H1 (cell line): ENCODE data around the gene ITPR3. TPM values are rescaled to one million over a fixed set of nuclear protein-coding genes. Genes with fewer than 3 reads are reported as not detected.

Source experiments
- CTCF ChIA-PET: fragments of 300-600 bp; sonication (Branson Sonifier 250); formaldehyde crosslinking; loops from one replicate; lab custom pipeline; 2021; ENCODE audit not compliant: partially characterized antibody; lab: Charles Lee
- POLR2A ChIA-PET: fragments of 300-600 bp; sonication (Branson Sonifier 250); formaldehyde crosslinking; loops from one replicate; lab custom pipeline; 2021; ENCODE audit warnings: inconsistent platforms; ENCODE audit not compliant: partially characterized antibody; lab: Charles Lee
- DNase-seq, 2 experiments: peaks; one replicate each; pipeline versions ENCODE4 v3.0.0 to v3.0.0-alpha.2; 2010 to 2022; ENCODE audit warnings: low spot score in 2 of 2, low read depth in 1 of 2, mixed read lengths in 1 of 2
- FAIRE-seq: peaks from 2 replicates; lab custom pipeline; 2011; peaks lifted over from hg19 to GRCh38; lab: Jason Lieb, UNC
- H2AFZ ChIP-seq: 2 replicates; pipeline ENCODE4 v1.8.1; 2012; ENCODE audit warnings: low read length, inconsistent platforms
- H2AK5ac ChIP-seq: 2 replicates; pipeline ENCODE4 v1.6.1; 2013; ENCODE audit warnings: low read depth, low read length
- H2BK120ac ChIP-seq: replicated peaks from 2 replicates; pipeline ENCODE3; 2013; ENCODE audit warnings: low read depth, low read length, inconsistent platforms
- H2BK12ac ChIP-seq: 2 replicates; pipeline ENCODE4 v1.6.1; 2013; ENCODE audit warnings: low read depth, low read length
- H2BK15ac ChIP-seq: 2 replicates; pipeline ENCODE4 v1.6.1; 2013; ENCODE audit warnings: low read length
- H2BK20ac ChIP-seq: 2 replicates; pipeline ENCODE4 v1.6.1; 2013; ENCODE audit warnings: low read length
- H2BK5ac ChIP-seq: 2 replicates; pipeline ENCODE4 v1.6.1; 2013; ENCODE audit warnings: low read depth, low read length
- H3K14ac ChIP-seq: 2 replicates; pipeline ENCODE4 v1.6.1; 2013; ENCODE audit warnings: inconsistent platforms; ENCODE audit not compliant: insufficient read length
- H3K18ac ChIP-seq: 2 replicates; pipeline ENCODE4 v1.6.1; 2013; ENCODE audit warnings: low read length; ENCODE audit errors: extremely low read depth
- H3K23ac ChIP-seq: 2 replicates; pipeline ENCODE4 v1.6.1; 2013; ENCODE audit warnings: inconsistent platforms; ENCODE audit not compliant: insufficient read length
- H3K23me2 ChIP-seq: 2 replicates; pipeline ENCODE4 v1.6.1; 2013; ENCODE audit warnings: low read depth, low read length
- H3K27ac ChIP-seq: 2 replicates; pipeline ENCODE4 v1.6.1; 2011; ENCODE audit warnings: low read depth, low read length, inconsistent platforms
- H3K27me3 ChIP-seq, 4 experiments: replicated peaks in 1 of 4; 1 replicate in 1 of 4; 2 replicates in 3 of 4; pipeline versions ENCODE4 v1.6.1 to v1.8.1; 2011 to 2013; ENCODE audit warnings: low read length in 3 of 4, mild to moderate bottlenecking in 3 of 4, inconsistent platforms in 2 of 4, mixed read lengths in 2 of 4, moderate library complexity in 1 of 4; ENCODE audit not compliant: control insufficient read depth in 3 of 4, insufficient read depth in 3 of 4; ENCODE audit errors: extremely low read depth in 1 of 4
- H3K36me3 ChIP-seq, 4 experiments: 2 replicates each; pipeline versions ENCODE4 v1.6.1 to v1.8.1; 2011 to 2013; ENCODE audit warnings: mild to moderate bottlenecking in 4 of 4, low read length in 3 of 4, moderate library complexity in 2 of 4, control low read depth in 1 of 4, inconsistent platforms in 1 of 4; ENCODE audit not compliant: insufficient read depth in 4 of 4, control insufficient read depth in 2 of 4
- H3K4ac ChIP-seq: replicated peaks from 2 replicates; pipeline ENCODE3; 2013; ENCODE audit warnings: low read length, low read depth, mixed read lengths, inconsistent platforms; ENCODE audit not compliant: insufficient read length
- H3K4me1 ChIP-seq, 4 experiments: replicated peaks in 1 of 4; 1 replicate in 1 of 4; 2 replicates in 3 of 4; pipeline versions ENCODE4 v1.6.1 to v1.8.1; 2011 to 2013; ENCODE audit warnings: low read length in 3 of 4, inconsistent platforms in 2 of 4, mixed read lengths in 1 of 4; ENCODE audit not compliant: insufficient read depth in 4 of 4, control insufficient read depth in 3 of 4
- H3K4me2 ChIP-seq, 2 experiments: 2 replicates each; pipeline versions ENCODE4 v1.6.1 to v1.8.1; 2011 to 2013; ENCODE audit warnings: low read depth in 2 of 2, low read length in 2 of 2, control low read depth in 1 of 2, inconsistent platforms in 1 of 2, mild to moderate bottlenecking in 1 of 2; ENCODE audit not compliant: insufficient read depth in 1 of 2
- H3K4me3 ChIP-seq, 4 experiments: fragments of 200-600, 300-600 bp in 1 of 4; sonication (generic), shearing (Covaris generic), sonication (Bioruptor Twin) in 1 of 4; 2 replicates each; pipeline versions ENCODE4 v1.5.1 to v1.8.1; 2011 to 2016; ENCODE audit warnings: low read length in 4 of 4, low read depth in 3 of 4, control low read depth in 2 of 4, inconsistent platforms in 2 of 4, mild to moderate bottlenecking in 2 of 4, mixed read lengths in 1 of 4, moderate library complexity in 1 of 4; ENCODE audit not compliant: insufficient read depth in 2 of 4; ENCODE audit errors: extremely low read depth in 1 of 4
- H3K56ac ChIP-seq: replicated peaks from 2 replicates; pipeline ENCODE3; 2013; ENCODE audit warnings: low read depth, mild to moderate bottlenecking, mixed read lengths, low read length, inconsistent platforms; ENCODE audit not compliant: insufficient read length
- H3K79me1 ChIP-seq: 2 replicates; pipeline ENCODE4 v1.6.1; 2013; ENCODE audit warnings: low read depth, low read length, control low read depth
- H3K79me2 ChIP-seq, 2 experiments: 2 replicates each; pipeline versions ENCODE4 v1.6.1 to v1.8.1; 2012 to 2013; ENCODE audit warnings: low read length in 2 of 2, mild to moderate bottlenecking in 2 of 2, inconsistent platforms in 1 of 2; ENCODE audit not compliant: insufficient read depth in 2 of 2, control insufficient read depth in 1 of 2
- H3K9ac ChIP-seq, 4 experiments: replicated peaks in 1 of 4; 1 replicate in 1 of 4; 2 replicates in 3 of 4; pipeline versions ENCODE4 v1.6.1 to v1.8.1; 2011 to 2013; ENCODE audit warnings: low read depth in 3 of 4, low read length in 3 of 4, control low read depth in 2 of 4, mild to moderate bottlenecking in 2 of 4, moderate library complexity in 2 of 4, inconsistent platforms in 1 of 4; ENCODE audit errors: extremely low read depth in 1 of 4
- H3K9me3 ChIP-seq, 2 experiments: 2 replicates each; pipeline versions ENCODE4 v1.6.1 to v1.8.1; 2012 to 2013; ENCODE audit warnings: mild to moderate bottlenecking in 2 of 2, moderate library complexity in 2 of 2, control low read depth in 1 of 2, inconsistent platforms in 1 of 2, low read depth in 1 of 2, low read length in 1 of 2, mixed read lengths in 1 of 2; ENCODE audit not compliant: insufficient read depth in 2 of 2
- H4K20me1 ChIP-seq, 2 experiments: replicated peaks in 1 of 2; 2 replicates each; pipeline versions ENCODE3 to v1.8.1; 2011 to 2013; ENCODE audit warnings: inconsistent platforms in 2 of 2, low read length in 2 of 2, mild to moderate bottlenecking in 1 of 2; ENCODE audit not compliant: insufficient read depth in 2 of 2, control insufficient read depth in 1 of 2
- H4K5ac ChIP-seq: 2 replicates; pipeline ENCODE4 v1.6.1; 2013; ENCODE audit warnings: low read length, low read depth, mixed read lengths, inconsistent platforms; ENCODE audit not compliant: insufficient read length
- H4K8ac ChIP-seq: 2 replicates; pipeline ENCODE4 v1.8.0; 2013; ENCODE audit warnings: mild to moderate bottlenecking, moderate library complexity, low read length, inconsistent platforms; ENCODE audit not compliant: insufficient read depth; ENCODE audit errors: extremely low read depth
- H4K91ac ChIP-seq: replicated peaks from 2 replicates; pipeline ENCODE3; 2013; ENCODE audit warnings: low read length, mixed read lengths, inconsistent platforms; ENCODE audit not compliant: insufficient read length
- BRCA1 ChIP-seq: IDR thresholded peaks from 2 replicates; pipeline ENCODE4 v1.6.1; 2012; ENCODE audit warnings: low read depth, low read length, improper control_type of control experiment
- CREB1 ChIP-seq: IDR thresholded peaks from 2 replicates; pipeline ENCODE4 v1.6.1; 2012; ENCODE audit warnings: inconsistent platforms
- FOSL1 ChIP-seq: IDR thresholded peaks from 2 replicates; pipeline ENCODE4 v1.6.1; 2011; ENCODE audit warnings: mild to moderate bottlenecking, low read depth, low read length, moderate library complexity; ENCODE audit not compliant: insufficient read depth
- GABPA ChIP-seq: IDR thresholded peaks from 2 replicates; pipeline ENCODE4 v1.6.1; 2011; ENCODE audit warnings: mild to moderate bottlenecking, low read length, moderate library complexity, borderline replicate concordance; ENCODE audit not compliant: insufficient read depth
- JUN ChIP-seq: IDR thresholded peaks from 2 replicates; pipeline ENCODE4 v1.6.1; 2011; ENCODE audit warnings: low read depth, mild to moderate bottlenecking, improper control_type of control experiment, low read length
- KDM4A ChIP-seq: IDR thresholded peaks from one replicate; pipeline ENCODE4 v1.7.1; 2012; ENCODE audit warnings: low read depth, mild to moderate bottlenecking, moderate library complexity, low read length, inconsistent platforms; ENCODE audit not compliant: severe bottlenecking
- POU5F1 ChIP-seq: IDR thresholded peaks from 2 replicates; pipeline ENCODE4 v1.6.1; 2011; ENCODE audit warnings: low read depth, mild to moderate bottlenecking, low read length, moderate library complexity
- RAD21 ChIP-seq, 2 experiments: IDR thresholded peaks in 1 of 2; conservative IDR thresholded peaks in 1 of 2; 2 replicates each; pipeline ENCODE4 v1.6.1; 2011; ENCODE audit warnings: low read depth in 2 of 2, low read length in 2 of 2, improper control_type of control experiment in 1 of 2, inconsistent platforms in 1 of 2, mild to moderate bottlenecking in 1 of 2, moderate library complexity in 1 of 2
- SAP30 ChIP-seq: fragments of 300-600 bp; sonication (generic); IDR thresholded peaks from 2 replicates; pipeline ENCODE4 v1.7.1; 2012; ENCODE audit warnings: low read length, moderate library complexity, mild to moderate bottlenecking, inconsistent platforms; ENCODE audit not compliant: insufficient read depth, insufficient replicate concordance
- SIN3A ChIP-seq, 2 experiments: IDR thresholded peaks in 1 of 2; conservative IDR thresholded peaks in 1 of 2; 2 replicates each; pipeline ENCODE4 v1.6.1; 2011 to 2012; ENCODE audit warnings: low read length in 2 of 2, improper control_type of control experiment in 1 of 2, low read depth in 1 of 2, mild to moderate bottlenecking in 1 of 2
- SP4 ChIP-seq: IDR thresholded peaks from 2 replicates; pipeline ENCODE4 v1.6.1; 2012; ENCODE audit warnings: low read length, inconsistent platforms
- ZNF274 ChIP-seq: IDR thresholded peaks from 2 replicates; pipeline ENCODE4 v1.7.0; 2012; ENCODE audit warnings: low read length, borderline replicate concordance; ENCODE audit errors: extremely low read depth
- WGBS, 2 experiments: shearing (Covaris generic) in 1 of 2; methylation state at CpG; one replicate each; pipeline versions ENCODE4 v1.1.6 to v1.1.7; 2013 to 2015; ENCODE audit warnings: low lambda C conversion rate in 2 of 2, mixed read lengths in 2 of 2, inconsistent platforms in 1 of 2, low coverage in 1 of 2, missing lambda C conversion rate in 1 of 2; ENCODE audit not compliant: insufficient replicate concordance in 2 of 2, insufficient coverage in 1 of 2, insufficient read length in 1 of 2; ENCODE audit errors: extremely low coverage in 1 of 2, missing lambda C conversion rate in 1 of 2; 5-methylcytosine and 5-hydroxymethylcytosine counted together
- polyA plus RNA-seq, 7 experiments: library from polyadenylated mRNA; depleted of rRNA in 3 of 7; stranded (reverse) in 5 of 7; unstranded in 2 of 7; fragments of >200 nt in 5 of 7; fragments of 200-250 nt in 2 of 7; gene quantifications; 1 replicate in 5 of 7; 2 replicates in 1 of 7; 4 replicates in 1 of 7; pipeline versions ENCODE4 v1.2.1 to v1.2.3, GENCODE V29; 2011 to 2013; ENCODE audit warnings: missing spikeins in 2 of 7, mixed read lengths in 2 of 7
- total RNA-seq: library from RNA; stranded (reverse); fragmentation: NEBNext Ultra II Directional; extraction: Animal tissue kit (Norgen Biotek cat#: 25700); gene quantifications from 2 replicates; pipeline ENCODE4 v1.2.1, GENCODE V29; 2021

Gene ITPR3
- total and polyA plus RNA-seq, 2 of the 8 experiments (the other 6 are each of a cell fraction or from before 2014, with no cell fraction given) = 29.1 to 45.7 TPM

GRCh38 chr6:33709605-33710295 lies 88.6 kb downstream of the ITPR3 start:
- no peak overlapping the region for H3K56ac ChIP-seq
- 95% methylated on average over 10 of the region's 10 CpGs; no CpG with 5 or more reads in 1 of the 2 experiments for WGBS, 2 experiments
- no peak overlapping the region for H4K8ac ChIP-seq
- no peak overlapping the region for H3K18ac ChIP-seq
- no peaks in the 10 kb centered on the region for H3K9me3 ChIP-seq
- no peak overlapping the region for H4K5ac ChIP-seq
- no peak overlapping the region for H2BK5ac ChIP-seq
- H3K23me2 ChIP-seq = peaks cover 2% of the 10 kb centered on the region; the same call in 1 of the 2 replicates
- H3K79me2 ChIP-seq = peaks cover 0 to 15% of the 10 kb centered on the region in 2 experiments; a peak in 2 of 4 replicates
- H4K20me1 ChIP-seq = peaks cover 5 to 10% of the 10 kb centered on the region in 2 experiments
- CTCF ChIA-PET = interaction anchor here (0.7 to 4.2 kb wide), 5 partner anchors 9 to 129 kb away, joined by 3 to 28 read pairs (median 5); partner anchors contain the start of gene BAK1
- no peak overlapping the region for H3K23ac ChIP-seq
- no peak overlapping the region for H3K4ac ChIP-seq
- no peak overlapping the region for H2BK20ac ChIP-seq
- FAIRE-seq = no peak
- no peak for DNase-seq
- no peak overlapping the region for H2BK120ac ChIP-seq
- POLR2A ChIA-PET = interaction anchor here (0.5 to 2.3 kb wide), 6 partner anchors 9 to 270 kb away, joined by 3 to 7 read pairs (median 3); no protein-coding TSS in a partner anchor
- no peak overlapping the region for H3K14ac ChIP-seq
- H2BK15ac ChIP-seq = no peak overlapping the region
- no peak overlapping the region for H3K4me3 ChIP-seq
- H2AK5ac ChIP-seq = no peak overlapping the region
- no peak overlapping the region; a peak in 1 of 4 replicates for H3K4me2 ChIP-seq
- no peaks in the 10 kb centered on the region for H3K27me3 ChIP-seq
- H3K4me1 ChIP-seq = peaks cover 2 to 14% (median 6%) of the 10 kb centered on the region in 4 experiments; a peak in 4 of 7 replicates
- H3K9ac ChIP-seq = no peak overlapping the region
- no peak overlapping the region for H4K91ac ChIP-seq
- no peak overlapping the region for H2AFZ ChIP-seq
- peaks cover 16% of the 10 kb centered on the region for H3K79me1 ChIP-seq
- H3K27ac ChIP-seq = no peak overlapping the region
- no peak overlapping the region for H2BK12ac ChIP-seq
- peaks cover 7 to 25% (median 20%) of the 10 kb centered on the region in 4 experiments for H3K36me3 ChIP-seq
- TF ChIP-seq FOSL1 (no peak), GABPA (no peak), ZNF274 (no peak), POU5F1 (no peak), BRCA1 (no peak), SIN3A (conservative IDR thresholded peaks at IDR 0.05 in 1 of 2, IDR thresholded peaks at IDR 0.05 in 1 of 2; ENCODE audit: low read depth in 1 of 2, low read length in 2 of 2) (no peak), CREB1 (no peak), SAP30 (no peak), JUN (no peak), SP4 (no peak), RAD21 (IDR thresholded peaks at IDR 0.05 in 1 of 2, conservative IDR thresholded peaks at IDR 0.05 in 1 of 2; ENCODE audit: low read depth in 2 of 2, low read length in 2 of 2) (no peak), KDM4A (no peak)
